Mesenchymal stem cell (in vitro differentiated cells and primary cell): Measurements from ENCODE around the gene CAMK2D.

Experiments used
- DNase-seq: peaks from one replicate; pipeline ENCODE4 v3.0.0-alpha.2; 2013
- H2AFZ ChIP-seq: one replicate; pipeline ENCODE4 v1.6.1; 2013; ENCODE audit warnings: low read depth, mild to moderate bottlenecking, control low read depth, inconsistent platforms, low read length, moderate library complexity
- H2AK5ac ChIP-seq: 2 replicates; pipeline ENCODE4 v1.6.1; 2013; ENCODE audit warnings: low read length, moderate library complexity, mild to moderate bottlenecking, inconsistent platforms; ENCODE audit not compliant: severe bottlenecking
- H2BK120ac ChIP-seq: one replicate; pipeline ENCODE4 v1.6.1; 2013; ENCODE audit warnings: low read depth, mild to moderate bottlenecking, inconsistent platforms, low read length, moderate library complexity
- H2BK12ac ChIP-seq, 2 experiments: one replicate each; pipeline ENCODE4 v1.6.1; 2013; ENCODE audit warnings: inconsistent platforms in 2 of 2, low read length in 2 of 2, mild to moderate bottlenecking in 2 of 2, moderate library complexity in 2 of 2, control low read depth in 1 of 2
- H2BK15ac ChIP-seq: one replicate; pipeline ENCODE4 v1.6.1; 2013; ENCODE audit warnings: mild to moderate bottlenecking, low read depth, inconsistent platforms; ENCODE audit not compliant: poor library complexity, severe bottlenecking
- H2BK5ac ChIP-seq: 2 replicates; pipeline ENCODE4 v1.6.1; 2013; ENCODE audit warnings: low read depth, mild to moderate bottlenecking, low read length, control low read depth, inconsistent platforms; ENCODE audit not compliant: poor library complexity, severe bottlenecking
- H3K14ac ChIP-seq, 2 experiments: one replicate each; pipeline ENCODE4 v1.6.1; 2013; ENCODE audit warnings: inconsistent platforms in 2 of 2, low read length in 2 of 2, control low read depth in 1 of 2, mild to moderate bottlenecking in 1 of 2, moderate library complexity in 1 of 2
- H3K18ac ChIP-seq, 2 experiments: one replicate each; pipeline ENCODE4 v1.6.1; 2013; ENCODE audit warnings: inconsistent platforms in 2 of 2, low read length in 2 of 2, control low read depth in 1 of 2, low read depth in 1 of 2, mild to moderate bottlenecking in 1 of 2
- H3K23ac ChIP-seq, 2 experiments: one replicate each; pipeline ENCODE4 v1.6.1; 2013; ENCODE audit warnings: inconsistent platforms in 2 of 2, low read length in 2 of 2, mild to moderate bottlenecking in 2 of 2, moderate library complexity in 2 of 2, control low read depth in 1 of 2
- H3K27ac ChIP-seq: 2 replicates; pipeline ENCODE4 v1.5.1; 2013; ENCODE audit warnings: mild to moderate bottlenecking, moderate library complexity, low read length, control low read depth, inconsistent platforms; ENCODE audit not compliant: poor library complexity, severe bottlenecking
- H3K27me3 ChIP-seq, 2 experiments: 2 replicates each; pipeline versions ENCODE4 v1.6.1 to v1.7.0; 2013; ENCODE audit warnings: low read length in 2 of 2, mild to moderate bottlenecking in 2 of 2, moderate library complexity in 2 of 2, control low read depth in 1 of 2, inconsistent platforms in 1 of 2; ENCODE audit not compliant: control insufficient read depth in 1 of 2, insufficient read depth in 1 of 2
- H3K36me3 ChIP-seq, 2 experiments: 2 replicates each; pipeline versions ENCODE4 v1.6.1 to v1.7.0; 2013; ENCODE audit warnings: low read length in 2 of 2, control low read depth in 1 of 2, inconsistent platforms in 1 of 2, low read depth in 1 of 2, mild to moderate bottlenecking in 1 of 2; ENCODE audit not compliant: insufficient read depth in 2 of 2, control insufficient read depth in 1 of 2
- H3K4ac ChIP-seq, 2 experiments: one replicate each; pipeline ENCODE4 v1.6.1; 2013; ENCODE audit warnings: inconsistent platforms in 2 of 2, low read length in 2 of 2, mild to moderate bottlenecking in 2 of 2, moderate library complexity in 2 of 2, control low read depth in 1 of 2, low read depth in 1 of 2
- H3K4me1 ChIP-seq: 2 replicates; pipeline ENCODE4 v1.6.1; 2013; ENCODE audit warnings: low read depth, low read length, control low read depth; ENCODE audit not compliant: control insufficient read depth, insufficient read depth
- H3K4me2 ChIP-seq: 2 replicates; pipeline ENCODE4 v1.6.1; 2013; ENCODE audit warnings: low read length, mild to moderate bottlenecking, inconsistent platforms; ENCODE audit not compliant: poor library complexity, severe bottlenecking
- H3K4me3 ChIP-seq, 2 experiments: 2 replicates each; pipeline versions ENCODE4 v1.5.1 to v1.7.0; 2013; ENCODE audit warnings: low read length in 2 of 2, mild to moderate bottlenecking in 2 of 2, control low read depth in 1 of 2, low read depth in 1 of 2; ENCODE audit not compliant: insufficient read depth in 1 of 2
- H3K79me1 ChIP-seq: replicated peaks from 2 replicates; pipeline ENCODE4 v1.6.1; 2013; ENCODE audit warnings: mild to moderate bottlenecking, control low read depth, low read length, inconsistent platforms; ENCODE audit not compliant: poor library complexity, severe bottlenecking
- H3K9ac ChIP-seq: 2 replicates; pipeline ENCODE4 v1.7.0; 2013; ENCODE audit warnings: mild to moderate bottlenecking, low read length, moderate library complexity
- H3K9me3 ChIP-seq: 2 replicates; pipeline ENCODE4 v1.7.0; 2013; ENCODE audit warnings: mild to moderate bottlenecking, low read length; ENCODE audit not compliant: control insufficient read depth
- H4K8ac ChIP-seq: one replicate; pipeline ENCODE4 v1.6.1; 2013; ENCODE audit warnings: inconsistent platforms, mild to moderate bottlenecking, low read length, moderate library complexity
- H4K91ac ChIP-seq: one replicate; pipeline ENCODE4 v1.6.1; 2013; ENCODE audit warnings: mild to moderate bottlenecking, low read length, inconsistent platforms
- WGBS: methylation state at CpG from one replicate; pipeline ENCODE4 v1.1.7; 2013; ENCODE audit warnings: mixed read lengths; 5-methylcytosine and 5-hydroxymethylcytosine counted together

CAMK2D gene

DNA sequence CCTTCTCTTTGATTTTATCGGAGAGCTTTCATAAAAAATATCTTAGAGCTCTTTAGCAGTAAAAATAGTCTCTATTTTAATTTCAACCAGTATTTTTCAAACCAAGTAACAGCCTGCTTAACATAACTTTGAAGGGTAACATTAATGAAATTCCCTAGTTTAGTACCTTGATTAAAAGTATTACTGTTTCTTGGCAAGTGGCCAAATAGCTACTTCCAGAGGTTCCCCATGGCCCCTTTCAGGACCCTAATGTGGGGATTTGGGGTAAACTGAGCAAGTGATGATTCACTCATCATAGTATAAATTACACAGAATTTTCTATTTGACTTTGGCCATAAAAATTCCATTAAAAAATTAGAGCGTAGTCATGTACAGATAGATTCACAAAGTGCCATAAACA lies 211.0 kb downstream of the CAMK2D start:
- no peaks in the 10 kb centered on the region for H3K27me3 ChIP-seq
- no peak overlapping the region for H3K9ac ChIP-seq
- no peak overlapping the region for H3K4me2 ChIP-seq
- H4K8ac ChIP-seq, result no peak overlapping the region
- H3K14ac ChIP-seq, result no peak overlapping the region
- H3K4ac ChIP-seq, result no peak overlapping the region
- no peak overlapping the region for H2AK5ac ChIP-seq
- H2AFZ ChIP-seq, result no peak overlapping the region
- no peak overlapping the region for H2BK5ac ChIP-seq
- H2BK12ac ChIP-seq, result no peak overlapping the region
- no peak overlapping the region for H3K4me3 ChIP-seq
- no peak overlapping the region for H2BK120ac ChIP-seq
- H3K27ac ChIP-seq, result no peak overlapping the region
- no peaks in the 10 kb centered on the region for H3K9me3 ChIP-seq
- H3K36me3 ChIP-seq, result peaks cover 3 to 64% of the 10 kb centered on the region in 2 experiments
- no peak overlapping the region for H3K23ac ChIP-seq
- peaks cover 8% of the 10 kb centered on the region for H3K79me1 ChIP-seq
- no peak overlapping the region for H4K91ac ChIP-seq
- peaks cover 2% of the 10 kb centered on the region for H3K4me1 ChIP-seq
- DNase-seq, result no peak
- 100% methylated on average over 1 of the region's 2 CpGs for WGBS
- H2BK15ac ChIP-seq, result no peak overlapping the region
- H3K18ac ChIP-seq, result no peak overlapping the region

DNA sequence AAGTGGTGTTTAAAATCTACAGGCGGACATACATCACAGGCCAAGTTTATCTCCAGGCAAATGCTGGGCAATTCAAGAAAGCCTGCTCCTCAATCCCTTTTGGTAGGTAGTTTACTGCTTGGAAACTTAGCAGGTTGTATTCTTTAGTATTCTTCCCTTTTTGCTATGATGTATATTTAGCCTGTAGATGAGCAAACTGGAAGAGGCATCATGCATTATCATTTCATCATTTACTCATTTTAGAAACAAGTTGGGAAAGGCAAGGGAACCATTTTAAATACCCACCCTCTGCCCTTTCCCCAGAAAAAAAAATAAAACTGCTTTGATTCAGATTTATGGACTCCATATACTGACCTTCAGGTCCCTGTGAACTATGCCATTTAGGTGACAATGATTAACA lies 213.2 kb downstream of the CAMK2D start:
- Histone ChIP-seq H3K14ac (no peak overlapping the region), H3K18ac (peak overlapping the region in 1 of 2 experiments; percentile 21), H3K36me3 (peaks cover 3 to 77% of the 10 kb centered on the region in 2 experiments), H4K91ac (no peak overlapping the region), H3K23ac (no peak overlapping the region), H4K8ac (no peak overlapping the region), H3K4me1 (peaks cover 2% of the 10 kb centered on the region), H3K4ac (no peak overlapping the region), H2AK5ac (no peak overlapping the region), H3K9me3 (no peaks in the 10 kb centered on the region), H3K9ac (peak overlapping the region; percentile 0), H2BK120ac (no peak overlapping the region), H2BK15ac (no peak overlapping the region), H2BK12ac (no peak overlapping the region), H3K4me3 (no peak overlapping the region), H2BK5ac (no peak overlapping the region), H3K27ac (no peak overlapping the region), H2AFZ (no peak overlapping the region), H3K4me2 (no peak overlapping the region), H3K27me3 (no peaks in the 10 kb centered on the region), H3K79me1 (peaks cover 9% of the 10 kb centered on the region)
- 93% methylated on average over 1 of the region's 1 CpG for WGBS
- no peak for DNase-seq

DNA sequence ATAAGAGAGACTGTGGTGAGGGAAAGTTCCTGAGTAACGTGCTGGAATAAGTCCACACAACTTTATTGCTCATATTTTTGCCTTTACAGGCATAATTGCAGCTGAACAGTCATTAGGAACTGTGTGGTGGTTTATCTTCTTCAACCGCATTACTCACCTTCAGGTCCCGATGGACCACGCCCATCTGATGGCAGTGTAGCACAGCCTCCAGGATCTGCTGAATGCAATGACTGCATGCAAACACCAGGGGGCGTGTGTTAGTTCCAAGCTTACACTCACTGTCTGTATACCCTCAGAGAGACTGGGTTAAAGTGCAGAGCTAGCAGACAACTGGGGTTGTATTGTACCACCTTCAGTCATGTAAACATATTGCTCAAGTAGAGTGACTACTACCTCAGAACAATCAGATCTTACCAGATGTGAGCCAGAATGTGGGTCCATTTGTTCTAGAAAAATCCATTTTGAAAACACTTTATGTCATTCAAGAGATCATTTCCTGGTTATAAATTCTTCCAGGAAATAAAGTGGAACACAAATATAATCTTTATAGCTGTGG lies 214.0 kb downstream of the CAMK2D start:
- Histone ChIP-seq H2BK5ac (no peak overlapping the region), H3K79me1 (peaks cover 9% of the 10 kb centered on the region), H4K91ac (no peak overlapping the region), H2BK120ac (no peak overlapping the region), H2BK15ac (no peak overlapping the region), H3K14ac (no peak overlapping the region), H3K36me3 (peaks cover 3 to 76% of the 10 kb centered on the region in 2 experiments), H2AK5ac (no peak overlapping the region), H2AFZ (no peak overlapping the region), H2BK12ac (no peak overlapping the region), H3K4ac (no peak overlapping the region), H3K4me2 (no peak overlapping the region), H4K8ac (no peak overlapping the region), H3K27ac (no peak overlapping the region), H3K9ac (peak overlapping the region; percentile 48), H3K27me3 (no peaks in the 10 kb centered on the region), H3K4me3 (no peak overlapping the region), H3K4me1 (peaks cover 2% of the 10 kb centered on the region), H3K23ac (no peak overlapping the region), H3K18ac (no peak overlapping the region), H3K9me3 (no peaks in the 10 kb centered on the region)
- peak; percentile 91 for DNase-seq
- WGBS, result 1% methylated on average over 4 of the region's 5 CpGs

DNA sequence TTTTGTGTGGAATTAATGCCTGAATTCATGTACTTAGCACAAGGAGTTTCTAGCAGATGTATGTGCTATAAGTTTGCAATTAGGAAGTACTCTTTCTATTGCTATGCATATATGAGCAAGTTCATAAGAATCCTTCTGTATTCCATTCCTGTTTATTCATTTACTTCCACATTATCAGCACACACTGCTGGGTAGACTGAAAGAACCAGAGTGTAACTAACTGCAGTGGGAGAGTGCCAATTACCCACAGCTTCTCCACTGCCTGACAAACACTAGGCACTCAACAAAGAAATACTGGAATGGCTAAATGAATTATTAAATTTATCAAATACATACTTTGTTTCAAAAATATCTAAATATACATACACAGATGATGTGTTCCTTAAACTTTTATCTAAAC lies 219.6 kb downstream of the CAMK2D start:
- no peak overlapping the region for H2AK5ac ChIP-seq
- no peak overlapping the region for H3K4me2 ChIP-seq
- H3K9ac ChIP-seq, result no peak overlapping the region
- H3K27me3 ChIP-seq, result no peaks in the 10 kb centered on the region
- H3K9me3 ChIP-seq, result no peaks in the 10 kb centered on the region
- no peak overlapping the region for H3K23ac ChIP-seq
- DNase-seq, result no peak
- no peak overlapping the region for H4K91ac ChIP-seq
- H2BK120ac ChIP-seq, result no peak overlapping the region
- no peaks in the 10 kb centered on the region for H3K4me1 ChIP-seq
- H3K14ac ChIP-seq, result no peak overlapping the region
- no peak overlapping the region for H2BK15ac ChIP-seq
- H2BK12ac ChIP-seq, result no peak overlapping the region
- H2AFZ ChIP-seq, result no peak overlapping the region
- H3K27ac ChIP-seq, result no peak overlapping the region
- H3K79me1 ChIP-seq, result peaks cover 5% of the 10 kb centered on the region
- no peak overlapping the region for H3K4me3 ChIP-seq
- H3K4ac ChIP-seq, result no peak overlapping the region
- H2BK5ac ChIP-seq, result no peak overlapping the region
- no peak overlapping the region for H4K8ac ChIP-seq
- H3K18ac ChIP-seq, result no peak overlapping the region
- H3K36me3 ChIP-seq, result peaks cover 0 to 70% of the 10 kb centered on the region in 2 experiments
